GM04503 (cell line): Measurements from ENCODE around the gene SMIM28.
"Not testable (repeated sequence)": the region's sequence is repeated elsewhere in the genome, so short reads cannot be mapped to it uniquely, and the experiment has no call there.

ENCODE experiments used
- DNase-seq: peaks from one replicate; pipeline ENCODE4 v3.0.0-alpha.2; 2012; ENCODE audit warnings: low read depth

SMIM28 gene

GRCh38 chr6:138405816-138406413 is 28.2 kb downstream of the SMIM28 start:
- DNase-seq: no peak

GRCh38 chr6:138406443-138406842 is 28.7 kb downstream of the SMIM28 start:
- no peak for DNase-seq

GRCh38 chr6:138410048-138410735 is 32.5 kb downstream of the SMIM28 start:
- DNase-seq: no peak

GRCh38 chr6:138410972-138411880 is 33.5 kb downstream of the SMIM28 start:
- DNase-seq: no peak

GRCh38 chr6:138415125-138415524 is 37.4 kb downstream of the SMIM28 start:
- no peak for DNase-seq

GRCh38 chr6:138416206-138416605 is 38.5 kb downstream of the SMIM28 start:
- no peak for DNase-seq

- no peak for DNase-seq
Observed at GRCh38 chr6:138417493-138418117, 39.9 kb downstream of the SMIM28 start.

- no peak for DNase-seq
Observed at GRCh38 chr6:138418118-138418742, 40.5 kb downstream of the SMIM28 start.

- DNase-seq: no peak
Observed at GRCh38 chr6:138419766-138420165, 42.1 kb downstream of the SMIM28 start.

GRCh38 chr6:138420356-138420755 is 42.7 kb downstream of the SMIM28 start:
- no peak for DNase-seq

GRCh38 chr6:138421089-138421488 is 43.4 kb downstream of the SMIM28 start:
- DNase-seq: no peak

- DNase-seq: no peak
Observed at GRCh38 chr6:138421608-138422007, 43.9 kb downstream of the SMIM28 start.

- DNase-seq: no peak
Observed at GRCh38 chr6:138422861-138423260, 45.2 kb downstream of the SMIM28 start.

- no peak for DNase-seq
Observed at GRCh38 chr6:138424004-138424904, 46.5 kb downstream of the SMIM28 start.

- not testable (repeated sequence) for DNase-seq
Observed at GRCh38 chr6:138425256-138425655, 47.6 kb downstream of the SMIM28 start.

- DNase-seq: no peak
Observed at GRCh38 chr6:138426500-138427123, 48.9 kb downstream of the SMIM28 start.

GRCh38 chr6:138427701-138428100 is 50.0 kb downstream of the SMIM28 start:
- no peak for DNase-seq

GRCh38 chr6:138428944-138429598 is 51.4 kb downstream of the SMIM28 start:
- DNase-seq: no peak

- no peak for DNase-seq
Observed at GRCh38 chr6:138429761-138430160, 52.1 kb downstream of the SMIM28 start.
